Tongue (tissue), 1 donor: Measurements from ENCODE around the gene GALNT5. TPM values are rescaled to one million over a fixed set of nuclear protein-coding genes. Genes with fewer than 3 reads are reported as not detected.

Source experiments
- total RNA-seq: library from RNA; depleted of rRNA; stranded (reverse); fragments of >200 nt; gene quantifications from one replicate; pipeline ENCODE4 v1.2.3, GENCODE V29; 2014

The GALNT5 gene
- total RNA-seq, 1 donor from 2014 or later, result 19.2 TPM

Other genes starting within 250 kb of the GALNT5 start
- not detected for gene ERMN, start 68.1 kb downstream of the GALNT5 start, total RNA-seq
- 1.7 TPM for gene CYTIP, start 186.4 kb downstream of the GALNT5 start, total RNA-seq